ENCODE results near the gene JOSD1. TPM values are rescaled to one million over a fixed set of nuclear protein-coding genes. Genes with fewer than 3 reads are reported as not detected.
A peak's percentile ranks its signal among the peaks of the same experiment; 100 is the strongest.

JOSD1 gene
- total RNA-seq, 1 experiment from 2014 or later = 19.2 TPM

GRCh38 chr22:38657045-38657909 lies 43.5 kb downstream of the JOSD1 start:
- Histone ChIP-seq H2BK12ac (ENCODE audit: insufficient read length, low read depth, low read length) (no peak overlapping the region), H3T11ph (ENCODE audit: low read length) (no peak overlapping the region), H3K23me2 (ENCODE audit: insufficient read length, low read depth, low read length, poor library complexity, severe bottlenecking) (peaks cover 16% of the 10 kb centered on the region), H4K5ac (ENCODE audit: insufficient read length, low read depth, low read length) (no peak overlapping the region), H3K18ac (ENCODE audit: insufficient read length, low read depth, low read length) (peak overlapping the region; percentile 69), H3K56ac (ENCODE audit: insufficient read length, low read depth, low read length) (no peak overlapping the region), H2BK20ac (ENCODE audit: low read depth, low read length, poor library complexity, severe bottlenecking) (no peak overlapping the region), H2BK15ac (ENCODE audit: low read depth, low read length) (no peak overlapping the region), H4K91ac (ENCODE audit: insufficient read length, low read depth, low read length) (no peak overlapping the region), H3K79me1 (ENCODE audit: insufficient read depth, low read depth, low read length, poor library complexity, severe bottlenecking) (no peaks in the 10 kb centered on the region), H3K14ac (ENCODE audit: insufficient read depth, low read length) (peak overlapping the region; percentile 84), H2BK120ac (ENCODE audit: low read depth, low read length, poor library complexity, severe bottlenecking) (no peak overlapping the region), H2AFZ (ENCODE audit: low read length) (no peak overlapping the region), H3K9me3 (ENCODE audit: control insufficient read depth, low read depth, low read length) (no peaks in the 10 kb centered on the region), H3K4me2 (ENCODE audit: insufficient read depth, insufficient read length, low read length) (peak overlapping the region; percentile 73), H2BK5ac (ENCODE audit: insufficient read length, low read length) (no peak overlapping the region), H3K27me3 (ENCODE audit: insufficient read depth, low read length) (no peaks in the 10 kb centered on the region), H3K4ac (ENCODE audit: low read depth, low read length) (no peak overlapping the region), H4K8ac (replicated peaks; ENCODE audit: insufficient read length, low read depth, low read length) (no peak overlapping the region), H3K23ac (ENCODE audit: insufficient read length, low read depth, low read length) (no peak overlapping the region), H3K79me2 (ENCODE audit: insufficient read depth, low read length) (no peaks in the 10 kb centered on the region), H3K27ac (ENCODE audit: insufficient read length, low read depth, low read length) (no peak overlapping the region), H4K20me1 (ENCODE audit: control insufficient read depth, insufficient read depth, insufficient read length) (no peaks in the 10 kb centered on the region), H3K9ac (ENCODE audit: extremely low read depth, insufficient read length, low read length) (peak overlapping the region; percentile 73), H3K4me1 (ENCODE audit: insufficient read depth, low read length) (no peaks in the 10 kb centered on the region), H2AK5ac (ENCODE audit: insufficient read length, low read length) (no peak overlapping the region)
- H3K4me1 Mint-ChIP-seq = peaks cover 10% of the 10 kb centered on the region in 2 experiments
- peaks cover 5 to 15% (median 6%) of the 10 kb centered on the region in 3 experiments for H3K36me3 Mint-ChIP-seq (ENCODE audit: insufficient read depth in 1 of 3, low read depth in 3 of 3)
- TF ChIP-seq, protein P1, sequence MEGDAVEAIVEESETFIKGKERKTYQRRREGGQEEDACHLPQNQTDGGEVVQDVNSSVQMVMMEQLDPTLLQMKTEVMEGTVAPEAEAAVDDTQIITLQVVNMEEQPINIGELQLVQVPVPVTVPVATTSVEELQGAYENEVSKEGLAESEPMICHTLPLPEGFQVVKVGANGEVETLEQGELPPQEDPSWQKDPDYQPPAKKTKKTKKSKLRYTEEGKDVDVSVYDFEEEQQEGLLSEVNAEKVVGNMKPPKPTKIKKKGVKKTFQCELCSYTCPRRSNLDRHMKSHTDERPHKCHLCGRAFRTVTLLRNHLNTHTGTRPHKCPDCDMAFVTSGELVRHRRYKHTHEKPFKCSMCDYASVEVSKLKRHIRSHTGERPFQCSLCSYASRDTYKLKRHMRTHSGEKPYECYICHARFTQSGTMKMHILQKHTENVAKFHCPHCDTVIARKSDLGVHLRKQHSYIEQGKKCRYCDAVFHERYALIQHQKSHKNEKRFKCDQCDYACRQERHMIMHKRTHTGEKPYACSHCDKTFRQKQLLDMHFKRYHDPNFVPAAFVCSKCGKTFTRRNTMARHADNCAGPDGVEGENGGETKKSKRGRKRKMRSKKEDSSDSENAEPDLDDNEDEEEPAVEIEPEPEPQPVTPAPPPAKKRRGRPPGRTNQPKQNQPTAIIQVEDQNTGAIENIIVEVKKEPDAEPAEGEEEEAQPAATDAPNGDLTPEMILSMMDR (conservative IDR thresholded peaks at IDR 0.05) = no peak
- no CpG with 5 or more reads among the region's 16 CpGs for whole genome bisulfite sequencing (ENCODE audit: extremely low coverage, insufficient read length, low lambda C conversion rate)
- peaks cover 0 to 5% of the 10 kb centered on the region in 2 experiments; a peak in 3 of 5 replicates for H3K9me3 Mint-ChIP-seq
- peak; percentile 45 for DNase-seq
- peak overlapping the region; percentile 88 to 97 for H3K4me3 Mint-ChIP-seq
- no peaks in the 10 kb centered on the region; the same call in 1 of the 2 replicates for H3K27me3 Mint-ChIP-seq (ENCODE audit: low read depth)
- H3K27ac Mint-ChIP-seq = peak overlapping the region in 2 of 3 experiments; percentile 88 to 100; a peak in 4 of 7 replicates
